IMR-90 (cell line): ENCODE data around the gene H3-3A.

Source experiments
- BHLHE40 ChIP-seq: fragments of 150-350 bp; IDR thresholded peaks from 2 replicates; pipeline ENCODE4 v1.6.1; 2016; ENCODE audit warnings: mild to moderate bottlenecking, low read depth, low read length
- CEBPB ChIP-seq: IDR thresholded peaks from 2 replicates; pipeline ENCODE4 v1.6.1; 2012; ENCODE audit warnings: low read depth, low read length, improper control_type of control experiment
- MXI1 ChIP-seq: IDR thresholded peaks from 2 replicates; pipeline ENCODE4 v1.6.1; 2012; ENCODE audit warnings: low read depth, mild to moderate bottlenecking, low read length, moderate library complexity, borderline replicate concordance
- NFE2L2 ChIP-seq: fragments of 150-350 bp; IDR thresholded peaks from 2 replicates; pipeline ENCODE4 v1.6.1; 2016; ENCODE audit warnings: low read depth, mild to moderate bottlenecking, low read length
- POLR2A ChIP-seq: IDR thresholded peaks from 2 replicates; pipeline ENCODE4 v1.6.1; 2012; ENCODE audit warnings: mild to moderate bottlenecking, low read depth, low read length
- RAD21 ChIP-seq: IDR thresholded peaks from 2 replicates; pipeline ENCODE4 v1.6.1; 2012; ENCODE audit warnings: low read length, improper control_type of control experiment
- RCOR1 ChIP-seq: IDR thresholded peaks from 2 replicates; pipeline ENCODE4 v1.6.1; 2012; ENCODE audit warnings: mild to moderate bottlenecking, low read length, improper control_type of control experiment; ENCODE audit not compliant: insufficient replicate concordance
- RFX5 ChIP-seq: IDR thresholded peaks from 2 replicates; pipeline ENCODE4 v1.8.0; 2012; ENCODE audit warnings: low read depth, mild to moderate bottlenecking, low read length, moderate library complexity
- SMC3 ChIP-seq: fragments of 150-350 bp; IDR thresholded peaks from 2 replicates; pipeline ENCODE4 v1.6.1; 2016; ENCODE audit warnings: low read depth, mild to moderate bottlenecking, antibody characterized with exemption, low read length, moderate library complexity
- TF ChIP-seq, protein P1 (sequence below): conservative IDR thresholded peaks from 2 replicates; pipeline ENCODE4 v1.5.1; 2012; ENCODE audit warnings: mild to moderate bottlenecking, low read depth, low read length, improper control_type of control experiment
- TF ChIP-seq, protein P2 (sequence below): fragments of 150-350 bp; IDR thresholded peaks from 2 replicates; pipeline ENCODE4 v1.6.1; 2017; ENCODE audit warnings: mild to moderate bottlenecking, antibody characterized with exemption, low read length, low read depth

DNA sequence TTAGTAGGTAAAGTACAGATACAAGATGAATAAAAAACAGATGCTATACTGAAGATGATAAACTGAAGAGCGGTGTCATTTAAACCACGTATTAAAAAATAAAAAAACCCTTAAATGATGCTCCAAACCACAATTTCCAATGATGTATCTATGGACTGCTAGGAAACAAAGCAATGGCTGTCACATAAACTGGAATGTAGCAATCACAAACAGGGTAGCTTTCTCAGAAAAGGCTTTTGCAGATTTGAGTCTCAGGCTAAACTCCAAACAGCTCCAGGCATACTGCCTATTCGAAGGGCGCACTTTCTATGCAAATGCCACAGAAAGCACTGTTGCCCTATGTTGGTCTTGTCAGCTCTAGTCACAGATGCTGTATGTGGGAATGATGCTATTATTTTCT lies 12.4 kb upstream of the H3-3A start:
- TF ChIP-seq RAD21 (no peak), SMC3 (no peak), POLR2A (no peak), CEBPB (no peak), BHLHE40 (no peak), RFX5 (no peak), RCOR1 (no peak), NFE2L2 (no peak), MXI1 (no peak)
- TF ChIP-seq, protein P1, sequence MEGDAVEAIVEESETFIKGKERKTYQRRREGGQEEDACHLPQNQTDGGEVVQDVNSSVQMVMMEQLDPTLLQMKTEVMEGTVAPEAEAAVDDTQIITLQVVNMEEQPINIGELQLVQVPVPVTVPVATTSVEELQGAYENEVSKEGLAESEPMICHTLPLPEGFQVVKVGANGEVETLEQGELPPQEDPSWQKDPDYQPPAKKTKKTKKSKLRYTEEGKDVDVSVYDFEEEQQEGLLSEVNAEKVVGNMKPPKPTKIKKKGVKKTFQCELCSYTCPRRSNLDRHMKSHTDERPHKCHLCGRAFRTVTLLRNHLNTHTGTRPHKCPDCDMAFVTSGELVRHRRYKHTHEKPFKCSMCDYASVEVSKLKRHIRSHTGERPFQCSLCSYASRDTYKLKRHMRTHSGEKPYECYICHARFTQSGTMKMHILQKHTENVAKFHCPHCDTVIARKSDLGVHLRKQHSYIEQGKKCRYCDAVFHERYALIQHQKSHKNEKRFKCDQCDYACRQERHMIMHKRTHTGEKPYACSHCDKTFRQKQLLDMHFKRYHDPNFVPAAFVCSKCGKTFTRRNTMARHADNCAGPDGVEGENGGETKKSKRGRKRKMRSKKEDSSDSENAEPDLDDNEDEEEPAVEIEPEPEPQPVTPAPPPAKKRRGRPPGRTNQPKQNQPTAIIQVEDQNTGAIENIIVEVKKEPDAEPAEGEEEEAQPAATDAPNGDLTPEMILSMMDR: no peak
- TF ChIP-seq, protein P2, sequence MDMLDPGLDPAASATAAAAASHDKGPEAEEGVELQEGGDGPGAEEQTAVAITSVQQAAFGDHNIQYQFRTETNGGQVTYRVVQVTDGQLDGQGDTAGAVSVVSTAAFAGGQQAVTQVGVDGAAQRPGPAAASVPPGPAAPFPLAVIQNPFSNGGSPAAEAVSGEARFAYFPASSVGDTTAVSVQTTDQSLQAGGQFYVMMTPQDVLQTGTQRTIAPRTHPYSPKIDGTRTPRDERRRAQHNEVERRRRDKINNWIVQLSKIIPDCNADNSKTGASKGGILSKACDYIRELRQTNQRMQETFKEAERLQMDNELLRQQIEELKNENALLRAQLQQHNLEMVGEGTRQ: no peak
